IPS-15b (cell line): ENCODE data around the gene SIPA1L3.

Experiments used
- H3K27me3 ChIP-seq: one replicate; pipeline ENCODE4 v1.6.1; 2013; ENCODE audit warnings: low read length; ENCODE audit not compliant: control insufficient read depth, insufficient read depth
- H3K36me3 ChIP-seq: one replicate; pipeline ENCODE4 v1.6.1; 2013; ENCODE audit warnings: low read length; ENCODE audit not compliant: control insufficient read depth, insufficient read depth
- H3K4me1 ChIP-seq: one replicate; pipeline ENCODE4 v1.6.1; 2013; ENCODE audit warnings: mild to moderate bottlenecking, low read length; ENCODE audit not compliant: control insufficient read depth, insufficient read depth
- H3K4me3 ChIP-seq: one replicate; pipeline ENCODE4 v1.5.1; 2013; ENCODE audit warnings: low read depth, low read length
- H3K9ac ChIP-seq: one replicate; pipeline ENCODE4 v1.6.1; 2013; ENCODE audit warnings: low read depth, mild to moderate bottlenecking, low read length
- H3K9me3 ChIP-seq: one replicate; pipeline ENCODE4 v1.6.1; 2013; ENCODE audit warnings: mild to moderate bottlenecking, low read length; ENCODE audit not compliant: control insufficient read depth, insufficient read depth

Gene SIPA1L3

GRCh38 chr19:38093587-38093986 lies 186.6 kb downstream of the SIPA1L3 start:
- Histone ChIP-seq H3K36me3 (peaks cover 7% of the 10 kb centered on the region), H3K4me1 (peaks cover 2% of the 10 kb centered on the region), H3K9ac (no peak overlapping the region), H3K4me3 (no peak overlapping the region), H3K27me3 (no peaks in the 10 kb centered on the region), H3K9me3 (no peaks in the 10 kb centered on the region)

- H3K9me3 ChIP-seq = no peaks in the 10 kb centered on the region
- H3K36me3 ChIP-seq = peaks cover 15% of the 10 kb centered on the region
- H3K27me3 ChIP-seq = no peaks in the 10 kb centered on the region
- peaks cover 2% of the 10 kb centered on the region for H3K4me1 ChIP-seq
- H3K4me3 ChIP-seq = no peak overlapping the region
- no peak overlapping the region for H3K9ac ChIP-seq
Observed at GRCh38 chr19:38095411-38096308, 188.7 kb downstream of the SIPA1L3 start.

DNA sequence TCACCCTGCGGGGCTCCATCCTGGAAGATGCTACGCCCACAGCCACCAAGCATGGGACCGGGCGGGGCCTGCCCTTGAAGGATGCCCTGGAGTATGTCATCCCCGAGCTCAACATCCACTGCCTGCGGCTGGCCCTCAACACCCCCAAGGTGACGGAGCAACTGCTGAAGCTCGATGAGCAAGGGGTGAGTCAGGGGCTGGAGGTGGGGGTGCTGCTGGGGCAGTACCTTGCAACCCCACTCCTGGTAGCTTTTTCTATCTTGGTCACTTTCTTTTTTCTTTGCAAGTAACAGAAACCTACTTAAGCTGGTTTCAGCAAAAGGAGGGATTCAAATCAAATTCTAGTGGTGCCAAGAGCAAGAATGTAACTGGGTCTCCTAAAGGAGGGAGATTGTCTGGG lies 193.0 kb downstream of the SIPA1L3 start:
- Histone ChIP-seq H3K9ac (no peak overlapping the region), H3K4me1 (peaks cover 2% of the 10 kb centered on the region), H3K9me3 (no peaks in the 10 kb centered on the region), H3K4me3 (no peak overlapping the region), H3K36me3 (peaks cover 25% of the 10 kb centered on the region), H3K27me3 (no peaks in the 10 kb centered on the region)

DNA sequence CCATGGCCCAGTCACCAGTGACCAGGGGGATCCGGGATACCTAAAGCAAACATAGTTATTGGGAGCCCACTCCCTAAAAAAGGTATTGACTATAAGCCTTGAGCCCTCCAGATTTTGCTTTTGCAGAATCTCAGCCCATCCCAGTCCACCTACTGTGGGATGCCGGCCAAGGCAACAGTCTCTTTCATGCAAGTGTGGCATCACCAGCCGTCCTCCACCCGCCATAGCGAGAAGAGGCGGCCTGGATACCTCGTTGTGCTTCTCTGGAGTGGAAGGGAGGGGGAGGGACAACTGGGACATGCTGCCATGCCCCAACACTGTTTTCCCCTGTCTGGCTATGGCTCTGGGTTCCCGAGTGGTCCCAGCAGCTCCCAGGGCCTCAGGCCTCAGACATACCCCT lies 193.6 kb downstream of the SIPA1L3 start:
- H3K4me3 ChIP-seq = no peak overlapping the region
- H3K36me3 ChIP-seq = peaks cover 25% of the 10 kb centered on the region

DNA sequence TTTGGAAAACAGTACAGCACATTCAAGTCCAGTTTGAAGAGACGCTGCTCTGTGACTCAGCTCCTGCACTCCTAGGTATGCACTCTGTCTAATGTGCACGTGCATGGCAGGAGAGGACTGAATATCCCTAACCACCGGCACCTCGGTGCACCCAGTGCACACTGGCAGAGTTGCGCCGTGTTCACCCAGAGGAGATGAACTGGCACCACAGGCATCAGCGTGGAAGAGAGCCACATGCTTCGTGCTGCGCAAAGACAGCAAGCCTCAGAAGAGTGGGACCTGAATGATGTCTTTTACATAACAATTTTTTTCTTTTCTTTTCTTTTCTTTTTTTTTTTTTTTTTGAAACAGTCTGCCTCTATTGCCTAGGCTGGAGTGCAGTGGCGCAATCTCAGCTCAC lies 194.7 kb downstream of the SIPA1L3 start:
- H3K27me3 ChIP-seq = no peaks in the 10 kb centered on the region

More for the DNA sequence above, 193.6 kb downstream of the SIPA1L3 start:
- Histone ChIP-seq H3K9me3 (no peaks in the 10 kb centered on the region), H3K27me3 (no peaks in the 10 kb centered on the region), H3K9ac (no peak overlapping the region), H3K4me1 (no peaks in the 10 kb centered on the region)

DNA sequence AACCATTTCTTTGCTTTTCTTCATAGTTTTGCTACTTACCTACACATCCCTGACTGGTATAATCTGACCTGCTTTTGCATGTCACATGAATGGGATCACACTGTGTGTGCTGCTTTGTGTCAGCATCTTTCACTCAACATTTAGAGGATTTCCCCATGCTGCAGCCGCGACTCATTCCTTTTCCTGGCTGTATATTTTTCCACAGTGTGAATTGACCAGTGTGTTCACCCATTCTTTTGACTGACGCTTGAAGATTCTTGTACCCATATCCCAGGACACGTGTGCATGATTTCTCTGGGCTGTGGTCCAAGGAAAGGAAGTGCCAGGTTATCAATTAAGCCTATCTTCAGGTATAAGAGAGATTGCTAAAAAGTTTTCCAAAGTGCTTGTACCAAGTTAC lies 198.6 kb downstream of the SIPA1L3 start:
- no peaks in the 10 kb centered on the region for H3K27me3 ChIP-seq
- H3K4me3 ChIP-seq = no peak overlapping the region
- no peaks in the 10 kb centered on the region for H3K9me3 ChIP-seq
- no peaks in the 10 kb centered on the region for H3K4me1 ChIP-seq
- no peak overlapping the region for H3K9ac ChIP-seq
- H3K36me3 ChIP-seq = peaks cover 30% of the 10 kb centered on the region

More for the DNA sequence above, 194.7 kb downstream of the SIPA1L3 start:
- Histone ChIP-seq H3K36me3 (peaks cover 30% of the 10 kb centered on the region), H3K9ac (no peak overlapping the region), H3K4me1 (no peaks in the 10 kb centered on the region), H3K9me3 (no peaks in the 10 kb centered on the region), H3K4me3 (no peak overlapping the region)

DNA sequence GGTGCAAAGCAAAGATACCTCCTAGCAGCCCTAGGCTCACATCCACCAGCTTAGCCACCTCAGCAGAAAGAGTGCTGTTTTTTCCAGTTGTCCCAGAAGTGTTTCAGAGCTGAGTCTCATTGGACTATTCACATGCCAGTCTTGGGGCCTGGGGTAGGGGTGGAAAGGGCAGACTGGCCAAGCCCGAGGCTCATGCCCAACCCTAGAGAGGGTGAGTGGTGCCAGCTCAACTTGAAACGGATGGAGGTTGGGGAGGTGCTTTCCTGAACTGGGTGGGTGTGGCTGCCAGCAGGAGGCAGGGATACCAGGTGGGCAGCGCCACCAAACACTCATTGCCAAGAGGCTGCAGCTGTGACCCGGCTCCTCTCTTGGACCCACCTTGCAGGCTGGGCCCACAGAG lies 200.1 kb downstream of the SIPA1L3 start:
- H3K4me1 ChIP-seq = no peaks in the 10 kb centered on the region
- peaks cover 29% of the 10 kb centered on the region for H3K36me3 ChIP-seq
- no peak overlapping the region for H3K4me3 ChIP-seq
- no peak overlapping the region for H3K9ac ChIP-seq
- H3K27me3 ChIP-seq = no peaks in the 10 kb centered on the region
- H3K9me3 ChIP-seq = no peaks in the 10 kb centered on the region

GRCh38 chr19:38111898-38112297 lies 204.9 kb downstream of the SIPA1L3 start:
- Histone ChIP-seq H3K9ac (no peak overlapping the region), H3K4me3 (no peak overlapping the region), H3K27me3 (no peaks in the 10 kb centered on the region), H3K36me3 (peaks cover 23% of the 10 kb centered on the region), H3K4me1 (no peaks in the 10 kb centered on the region), H3K9me3 (no peaks in the 10 kb centered on the region)

- Histone ChIP-seq H3K36me3 (peaks cover 22% of the 10 kb centered on the region), H3K4me3 (no peak overlapping the region), H3K4me1 (no peaks in the 10 kb centered on the region), H3K9ac (no peak overlapping the region), H3K27me3 (no peaks in the 10 kb centered on the region), H3K9me3 (no peaks in the 10 kb centered on the region)
Observed at GRCh38 chr19:38114651-38115050, 207.6 kb downstream of the SIPA1L3 start.

- Histone ChIP-seq H3K4me1 (no peaks in the 10 kb centered on the region), H3K9me3 (no peaks in the 10 kb centered on the region), H3K36me3 (peaks cover 22% of the 10 kb centered on the region), H3K27me3 (no peaks in the 10 kb centered on the region), H3K4me3 (no peak overlapping the region), H3K9ac (no peak overlapping the region)
Observed at GRCh38 chr19:38115271-38115802, 208.3 kb downstream of the SIPA1L3 start.

GRCh38 chr19:38118176-38118575 lies 211.2 kb downstream of the SIPA1L3 start:
- Histone ChIP-seq H3K4me1 (no peaks in the 10 kb centered on the region), H3K36me3 (peaks cover 20% of the 10 kb centered on the region), H3K27me3 (no peaks in the 10 kb centered on the region), H3K4me3 (no peak overlapping the region), H3K9ac (no peak overlapping the region), H3K9me3 (peaks cover 3% of the 10 kb centered on the region)

GRCh38 chr19:38120471-38121025 lies 213.5 kb downstream of the SIPA1L3 start:
- Histone ChIP-seq H3K9ac (no peak overlapping the region), H3K27me3 (no peaks in the 10 kb centered on the region), H3K4me3 (no peak overlapping the region), H3K9me3 (peaks cover 3% of the 10 kb centered on the region), H3K4me1 (no peaks in the 10 kb centered on the region), H3K36me3 (peaks cover 22% of the 10 kb centered on the region)
